GM13976 (cell line): Measurements from ENCODE around the gene CPSF6.

Experiments used
- DNase-seq: peaks from one replicate; pipeline ENCODE4 v3.0.0; 2012; ENCODE audit warnings: low spot score
- CTCF ChIP-seq: IDR thresholded peaks from 2 replicates; pipeline ENCODE4 v1.5.1; 2012; ENCODE audit warnings: borderline replicate concordance, mild to moderate bottlenecking; ENCODE audit not compliant: insufficient read depth; ENCODE audit errors: extremely low read depth, missing control alignments, control extremely low read depth
- in situ Hi-C: fragments of 300-500 bp; cut with MboI; formaldehyde crosslinking; loops from one replicate; pipeline ENCODE4 v1.12.0; 2022; ENCODE audit warnings: low sequenced_read_pairs, mixed read lengths, inconsistent platforms; ENCODE audit not compliant: unreplicated experiment

CPSF6 gene

DNA sequence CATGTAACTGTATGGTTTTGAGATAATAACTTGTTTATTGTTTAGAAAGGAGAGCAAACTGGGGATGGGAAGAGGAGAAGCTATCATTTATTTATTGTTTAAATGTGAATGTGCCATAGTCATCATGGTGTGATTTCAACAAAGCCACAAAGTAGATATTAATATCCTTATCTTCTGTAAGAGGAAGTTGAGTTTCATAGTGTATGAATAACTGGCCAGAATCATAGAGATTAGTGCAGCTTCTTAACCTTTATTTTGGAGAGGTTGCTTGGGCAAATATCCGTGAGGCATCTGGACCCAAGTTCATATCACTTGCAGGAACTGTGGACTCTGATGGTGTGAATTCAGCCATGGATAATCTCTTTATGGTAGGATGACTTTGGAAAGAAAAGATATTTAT, 82.0 kb downstream of the CPSF6 start:
- TF ChIP-seq CTCF: no peak
- no peak for DNase-seq
- in situ Hi-C loops: no loop called here
